Measurements from ENCODE around the gene NANOS2. TPM values are rescaled to one million over a fixed set of nuclear protein-coding genes. Genes with fewer than 3 reads are reported as not detected.

Gene NANOS2
- total RNA-seq, 2 experiments from 2014 or later, result not detected

DNA sequence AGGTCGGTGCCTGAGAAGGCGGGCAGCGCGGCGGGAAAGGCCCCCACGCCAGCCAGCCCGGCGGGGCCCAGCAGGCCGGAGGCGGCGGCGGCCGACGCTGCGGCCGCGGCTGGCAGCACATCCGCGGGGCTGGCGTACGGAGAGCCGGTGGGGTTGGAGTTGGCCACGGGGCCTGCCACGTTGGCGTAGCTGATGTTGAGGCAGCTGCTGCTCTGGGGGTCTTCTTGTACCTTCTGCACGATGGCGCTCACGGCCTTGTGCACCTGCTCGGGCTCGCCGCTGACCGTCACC lies 25.9 kb upstream of the NANOS2 start:
- Mint-ChIP-seq H3K4me1 (peaks cover 11% of the 10 kb centered on the region), H3K27me3 (peaks cover 26% of the 10 kb centered on the region), H3K4me3 (no peak overlapping the region), H3K9me3 (peaks cover 4% of the 10 kb centered on the region), H3K36me3 (ENCODE audit: low read depth) (no peaks in the 10 kb centered on the region), H3K27ac (no peak overlapping the region)
- ChIA-PET POLR2A (no interaction called here), CTCF (no interaction called here)
- no peak for DNase-seq

DNA sequence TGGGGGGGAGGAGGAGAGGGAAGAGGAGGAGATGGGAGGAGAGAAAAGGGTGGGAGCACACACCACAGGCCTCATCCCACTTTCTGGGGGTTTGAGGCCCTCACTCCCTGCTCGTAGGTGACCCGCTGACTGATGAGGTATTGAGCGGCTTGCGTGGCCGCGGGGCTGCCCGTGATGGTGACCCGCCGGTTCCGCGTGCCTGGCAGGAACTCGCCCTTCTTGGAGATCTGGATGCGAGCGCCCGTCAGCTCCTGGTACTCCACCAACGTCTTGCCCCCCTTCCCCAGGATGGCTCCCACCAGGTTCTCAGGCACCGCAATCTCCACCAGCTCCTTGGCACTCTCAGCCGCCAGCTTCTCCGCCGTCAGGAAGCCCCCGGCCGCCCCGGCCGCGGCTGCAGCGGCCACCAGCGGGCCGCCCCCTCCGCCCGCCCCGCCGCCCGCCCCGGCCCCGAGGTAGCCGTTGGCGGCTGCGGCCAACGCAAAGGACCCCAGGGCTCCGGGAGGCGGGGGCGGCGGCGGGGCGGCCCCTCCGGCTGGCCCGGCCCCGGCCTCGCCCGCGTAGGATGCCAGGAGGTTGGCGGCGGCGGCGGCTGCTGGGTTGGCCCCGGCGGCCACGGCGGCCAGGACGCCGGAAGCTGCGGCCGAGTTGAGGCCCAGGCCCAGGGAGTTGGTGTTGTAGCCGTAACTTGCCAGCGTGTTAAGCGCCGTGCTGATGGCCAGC lies 25.4 kb upstream of the NANOS2 start:
- Mint-ChIP-seq H3K27ac (no peak overlapping the region), H3K9me3 (peaks cover 4% of the 10 kb centered on the region), H3K36me3 (ENCODE audit: low read depth) (no peaks in the 10 kb centered on the region), H3K27me3 (peaks cover 28% of the 10 kb centered on the region), H3K4me3 (no peak overlapping the region), H3K4me1 (peaks cover 11% of the 10 kb centered on the region)
- ChIA-PET POLR2A (no interaction called here), CTCF (no interaction called here)
- no peak for DNase-seq

DNA sequence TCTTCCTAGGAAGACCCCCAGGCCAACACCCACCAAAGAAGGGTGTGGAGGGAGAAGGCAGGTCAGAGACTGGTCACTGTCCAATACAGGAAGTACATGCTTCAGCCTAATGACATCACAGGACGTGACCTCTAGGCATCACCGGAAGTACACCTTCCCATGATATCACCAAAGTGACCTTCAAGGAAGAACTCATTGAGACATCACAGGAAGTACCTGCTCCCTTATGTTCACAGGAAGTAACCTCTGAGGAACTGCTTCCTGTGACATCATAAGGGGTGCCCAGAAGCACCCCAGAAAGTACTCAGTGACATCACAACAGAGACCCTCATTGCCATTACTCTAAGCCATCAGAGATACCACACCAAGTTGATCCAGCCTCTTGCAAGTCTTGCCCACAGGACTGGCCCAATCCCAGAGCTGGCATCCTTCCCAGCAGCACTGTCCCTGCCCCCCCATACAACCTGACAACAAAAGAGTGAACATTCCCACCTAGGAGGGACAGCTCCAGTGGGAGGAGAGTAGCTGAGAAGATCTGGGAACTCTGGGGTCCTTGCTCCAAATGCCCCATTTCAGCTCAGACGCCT lies 24.2 kb upstream of the NANOS2 start:
- Mint-ChIP-seq H3K4me3 (no peak overlapping the region), H3K9me3 (peaks cover 4% of the 10 kb centered on the region), H3K27me3 (peaks cover 32% of the 10 kb centered on the region), H3K27ac (no peak overlapping the region), H3K36me3 (ENCODE audit: low read depth) (no peaks in the 10 kb centered on the region), H3K4me1 (peaks cover 11% of the 10 kb centered on the region)
- no peak for DNase-seq
- ChIA-PET POLR2A (no interaction called here), CTCF (no interaction called here)

DNA sequence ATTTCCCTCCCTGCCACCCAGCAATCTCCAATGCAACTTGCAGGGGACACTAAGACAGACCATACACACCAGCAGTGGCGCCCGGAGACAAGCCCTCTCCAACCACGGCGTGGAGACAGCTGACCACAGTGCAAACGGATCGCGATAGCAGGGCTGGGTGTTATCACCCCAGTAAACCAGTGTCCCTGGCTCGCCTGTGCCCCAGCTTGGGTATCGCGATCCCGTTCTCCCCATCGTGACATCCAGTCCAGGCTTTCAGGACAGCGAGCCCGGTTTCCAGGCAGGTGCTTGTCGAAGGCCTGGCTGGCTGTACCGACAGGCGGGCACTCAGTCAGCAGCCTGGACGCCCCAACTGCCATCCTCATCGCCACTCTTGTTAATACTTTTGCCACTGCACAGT lies 20.7 kb upstream of the NANOS2 start:
- Mint-ChIP-seq H3K4me1 (peaks cover 11% of the 10 kb centered on the region), H3K36me3 (ENCODE audit: low read depth) (no peaks in the 10 kb centered on the region), H3K27ac (no peak overlapping the region), H3K9me3 (peaks cover 4% of the 10 kb centered on the region), H3K4me3 (no peak overlapping the region), H3K27me3 (peaks cover 35% of the 10 kb centered on the region)
- ChIA-PET CTCF (no interaction called here), POLR2A (no interaction called here)
- DNase-seq, result no peak

DNA sequence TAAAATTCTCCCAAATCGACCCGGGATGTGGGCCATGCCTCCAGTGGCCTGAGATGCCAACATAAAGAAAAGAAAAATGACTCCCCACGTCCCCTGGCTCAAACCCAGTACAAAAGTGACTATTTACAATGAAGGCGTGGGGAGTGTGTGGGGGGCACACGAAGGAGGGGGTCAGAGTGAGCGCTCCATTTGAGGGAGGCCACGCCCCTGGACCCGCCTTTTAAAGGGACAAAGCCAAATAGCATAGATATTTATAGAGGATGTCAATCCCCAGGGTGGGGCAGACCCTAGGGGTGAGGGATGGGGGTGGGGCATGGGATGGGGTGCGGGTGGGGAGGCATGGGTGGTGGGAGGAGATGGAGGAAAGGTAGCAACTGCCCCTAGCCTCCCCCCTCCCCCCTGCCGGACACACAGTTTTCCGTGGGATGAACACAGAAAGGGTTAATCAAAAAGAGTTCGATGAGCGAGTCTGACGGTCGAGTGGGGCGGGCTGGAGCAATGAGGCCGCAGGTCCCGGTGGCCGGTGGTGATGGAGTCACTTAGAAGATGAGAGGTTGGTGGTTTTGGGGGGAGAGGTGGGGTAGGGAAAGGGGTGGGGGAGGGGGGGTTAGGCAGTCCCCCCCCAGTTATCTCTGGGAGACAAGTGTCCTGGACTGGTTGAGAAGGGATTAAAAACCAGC lies 20.1 kb upstream of the NANOS2 start:
- Mint-ChIP-seq H3K27me3 (peaks cover 36% of the 10 kb centered on the region), H3K4me3 (no peak overlapping the region), H3K36me3 (ENCODE audit: low read depth) (no peaks in the 10 kb centered on the region), H3K9me3 (peaks cover 4% of the 10 kb centered on the region), H3K4me1 (peaks cover 11% of the 10 kb centered on the region), H3K27ac (no peak overlapping the region)
- ChIA-PET CTCF (no interaction called here), POLR2A (no interaction called here)
- no peak for DNase-seq

DNA sequence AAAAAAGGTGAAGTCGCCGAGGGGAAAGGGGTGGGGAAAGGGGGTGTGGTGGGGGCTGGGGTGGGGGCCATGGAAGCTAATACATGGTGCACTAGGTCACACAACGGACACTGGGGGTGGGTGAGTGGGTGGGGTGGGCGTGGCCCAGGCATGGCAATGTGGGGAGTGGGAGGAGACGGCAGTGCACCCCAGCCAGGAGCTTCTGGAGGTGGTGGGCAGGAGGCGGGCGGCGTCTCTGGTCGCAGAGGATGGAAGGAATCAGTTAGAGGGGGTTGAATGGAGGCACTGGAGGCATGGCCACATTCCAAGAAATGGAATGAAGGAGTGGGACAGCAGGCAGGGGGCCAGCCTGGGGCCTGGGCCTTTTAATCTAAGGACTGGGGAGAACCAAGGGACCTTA lies 19.2 kb upstream of the NANOS2 start:
- H3K27me3 Mint-ChIP-seq, result peaks cover 34% of the 10 kb centered on the region

DNA sequence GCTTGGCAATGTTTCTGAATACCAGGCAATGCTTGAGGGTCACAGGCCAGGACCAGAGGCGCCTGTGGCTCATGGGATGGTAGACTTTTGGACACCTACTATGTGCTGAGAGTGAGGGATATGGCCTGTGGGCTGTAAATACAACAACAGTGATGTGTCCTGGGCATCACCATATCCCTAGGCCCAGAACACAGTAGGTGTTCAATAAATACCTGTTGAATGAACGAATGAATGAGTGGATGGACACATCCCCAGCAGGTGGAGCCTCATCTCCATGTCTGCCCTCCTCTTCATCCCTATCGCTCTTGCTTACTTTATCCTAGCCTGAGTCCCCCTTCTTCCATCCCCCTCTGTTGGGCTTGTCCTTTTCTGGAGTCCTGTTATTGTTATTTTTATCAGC lies 16.5 kb upstream of the NANOS2 start:
- peaks cover 14% of the 10 kb centered on the region for H3K4me1 Mint-ChIP-seq
- no peak overlapping the region for H3K27ac Mint-ChIP-seq
- peaks cover 29% of the 10 kb centered on the region for H3K27me3 Mint-ChIP-seq
- no peaks in the 10 kb centered on the region for H3K9me3 Mint-ChIP-seq
- H3K4me3 Mint-ChIP-seq, result no peak overlapping the region
- H3K36me3 Mint-ChIP-seq (ENCODE audit: low read depth), result peaks cover 2% of the 10 kb centered on the region
- ChIA-PET CTCF (no interaction called here), POLR2A (no interaction called here)
- no peak for DNase-seq

More for the DNA sequence above, 19.2 kb upstream of the NANOS2 start:
- no peak for DNase-seq
- ChIA-PET CTCF (interaction anchor here (0.6 kb wide), 1 partner anchor 318 kb away, joined by 3 read pairs; no protein-coding TSS in a partner anchor), POLR2A (no interaction called here)
- Mint-ChIP-seq H3K9me3 (peaks cover under 1% of the 10 kb centered on the region), H3K36me3 (ENCODE audit: low read depth) (no peaks in the 10 kb centered on the region), H3K4me1 (peaks cover 7% of the 10 kb centered on the region), H3K27ac (no peak overlapping the region), H3K4me3 (no peak overlapping the region)

DNA sequence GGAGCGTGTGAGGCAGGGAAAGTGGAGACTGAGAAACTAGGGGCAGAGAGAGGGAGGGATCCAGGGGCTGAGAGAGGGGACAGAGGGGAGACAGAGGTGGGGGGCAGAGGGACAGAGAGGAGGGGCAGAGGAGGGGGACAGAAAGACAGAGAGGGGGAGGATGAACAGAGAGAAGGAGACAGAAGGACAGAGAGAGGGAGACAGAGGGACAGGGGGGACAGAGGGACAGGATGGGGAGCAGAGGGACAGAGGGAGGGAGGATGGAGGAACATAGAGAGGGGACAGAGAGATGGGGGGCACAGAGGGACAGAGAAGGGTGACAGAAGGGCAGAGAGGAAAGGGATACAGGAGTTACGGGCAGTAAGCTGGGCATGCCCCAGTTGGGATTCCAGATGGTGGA lies 14.7 kb upstream of the NANOS2 start:
- Mint-ChIP-seq H3K36me3 (ENCODE audit: low read depth) (peaks cover 2% of the 10 kb centered on the region), H3K4me1 (peaks cover 18% of the 10 kb centered on the region), H3K27ac (no peak overlapping the region), H3K9me3 (no peaks in the 10 kb centered on the region), H3K27me3 (peaks cover 20% of the 10 kb centered on the region), H3K4me3 (no peak overlapping the region)
- ChIA-PET POLR2A (no interaction called here), CTCF (no interaction called here)
- no peak for DNase-seq

DNA sequence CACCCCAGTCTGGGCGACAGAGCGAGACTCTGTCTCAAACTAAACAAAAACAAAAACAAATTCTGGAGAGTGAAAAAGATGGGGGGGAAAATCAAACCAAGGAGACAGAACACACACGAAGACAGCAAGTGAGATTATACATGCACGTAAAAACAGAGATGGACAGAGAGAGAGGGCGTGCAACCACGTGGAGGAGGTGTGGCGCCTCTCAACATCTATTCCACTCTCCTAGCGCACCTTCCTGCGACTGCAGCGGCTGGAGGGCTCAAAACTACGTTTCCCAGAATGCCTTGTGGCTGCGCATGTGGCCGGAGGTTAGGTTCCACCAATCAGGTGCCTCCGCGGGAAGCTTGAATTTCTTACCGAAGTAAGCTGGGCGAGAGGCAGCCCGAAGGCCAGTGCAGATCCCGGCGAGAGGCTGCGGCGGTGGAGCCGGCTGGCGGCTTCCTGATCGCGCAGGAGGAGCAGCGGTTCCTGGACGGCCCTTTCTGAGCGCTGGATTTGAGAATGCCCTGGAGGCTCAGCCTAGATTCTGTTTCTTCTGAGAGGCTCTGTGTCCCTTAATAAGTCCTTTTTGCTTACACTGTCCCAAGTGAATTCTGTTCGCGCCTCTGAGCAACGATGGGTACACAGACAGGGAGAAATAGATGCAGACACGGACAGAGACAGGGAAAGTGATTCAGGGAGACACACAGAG lies 13.1 kb upstream of the NANOS2 start:
- peak overlapping the region; percentile 79 for H3K4me3 Mint-ChIP-seq
- ChIA-PET POLR2A (no interaction called here), CTCF (interaction anchor here (0.6 to 1.3 kb wide), 3 partner anchors 9 to 25 kb away, joined by 3 to 4 read pairs (median 3); partner anchors contain the start of gene MYPOP)
- peak overlapping the region; percentile 89 for H3K27ac Mint-ChIP-seq
- peaks cover 19% of the 10 kb centered on the region for H3K27me3 Mint-ChIP-seq
- no peaks in the 10 kb centered on the region for H3K9me3 Mint-ChIP-seq
- peaks cover 2% of the 10 kb centered on the region for H3K36me3 Mint-ChIP-seq (ENCODE audit: low read depth)
- peaks cover 18% of the 10 kb centered on the region for H3K4me1 Mint-ChIP-seq
- peak; percentile 94 for DNase-seq

DNA sequence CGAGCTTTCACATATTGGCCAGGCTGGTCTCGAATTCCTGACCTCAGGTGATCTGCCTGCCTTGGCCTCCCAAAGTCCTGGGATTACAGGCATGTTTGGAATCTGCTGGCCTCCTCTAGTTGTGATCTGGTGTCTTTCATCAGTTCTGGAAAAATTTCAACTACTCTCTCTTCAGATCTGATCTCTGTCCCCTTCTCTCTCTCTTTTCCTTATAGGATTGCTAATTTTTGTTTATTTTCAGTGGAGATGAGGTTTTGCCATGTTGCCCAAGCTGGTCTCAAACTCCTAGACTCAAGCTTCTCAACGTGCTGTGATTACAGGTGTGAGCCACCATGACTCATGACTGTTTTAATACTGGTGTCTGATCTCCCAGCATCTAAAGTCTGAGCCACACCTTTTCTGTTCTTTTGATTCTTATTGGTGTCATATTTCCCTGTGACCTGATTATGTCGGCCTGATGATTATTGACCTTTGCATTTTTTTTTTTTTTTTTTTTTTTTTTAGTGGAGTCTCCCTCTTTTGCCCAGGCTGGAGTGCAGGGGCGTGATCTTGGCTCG lies 10.4 kb upstream of the NANOS2 start:
- POLR2A ChIA-PET, result no interaction called here

DNA sequence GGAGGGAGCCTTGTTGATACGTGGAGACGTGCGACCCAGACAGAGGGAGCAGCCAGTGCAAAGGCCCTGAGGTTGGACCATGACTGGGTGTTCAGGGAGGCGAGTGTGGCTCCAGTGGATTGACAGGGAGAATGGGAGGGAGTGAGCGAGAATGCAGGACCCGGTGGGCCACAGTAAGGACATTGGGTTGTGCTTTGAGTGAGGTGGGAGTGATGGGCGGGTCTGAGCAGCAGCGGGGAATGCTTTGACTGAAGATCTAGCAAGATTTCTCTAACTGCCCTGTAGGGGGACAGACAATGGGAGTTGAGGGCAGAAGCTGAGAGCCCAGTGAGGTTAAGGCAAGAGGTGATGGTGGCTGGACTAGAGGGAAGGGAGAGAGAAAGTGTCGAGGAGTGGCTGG lies 7.7 kb upstream of the NANOS2 start:
- Mint-ChIP-seq H3K36me3 (ENCODE audit: low read depth) (no peaks in the 10 kb centered on the region), H3K9me3 (no peaks in the 10 kb centered on the region), H3K27me3 (peaks cover 4% of the 10 kb centered on the region), H3K4me1 (peaks cover 46% of the 10 kb centered on the region), H3K4me3 (no peak overlapping the region), H3K27ac (no peak overlapping the region)
- ChIA-PET CTCF (interaction anchor here (0.6 kb wide), 1 partner anchor 23 kb away, joined by 5 read pairs; no protein-coding TSS in a partner anchor), POLR2A (no interaction called here)
- DNase-seq, result no peak

More for the DNA sequence above, 10.4 kb upstream of the NANOS2 start:
- H3K27me3 Mint-ChIP-seq, result peaks cover 10% of the 10 kb centered on the region
- peaks cover 32% of the 10 kb centered on the region for H3K4me1 Mint-ChIP-seq
- peaks cover 2% of the 10 kb centered on the region for H3K36me3 Mint-ChIP-seq (ENCODE audit: low read depth)
- no peak for DNase-seq
- CTCF ChIA-PET, result no interaction called here
- H3K4me3 Mint-ChIP-seq, result no peak overlapping the region
- no peak overlapping the region for H3K27ac Mint-ChIP-seq
- H3K9me3 Mint-ChIP-seq, result no peaks in the 10 kb centered on the region

DNA sequence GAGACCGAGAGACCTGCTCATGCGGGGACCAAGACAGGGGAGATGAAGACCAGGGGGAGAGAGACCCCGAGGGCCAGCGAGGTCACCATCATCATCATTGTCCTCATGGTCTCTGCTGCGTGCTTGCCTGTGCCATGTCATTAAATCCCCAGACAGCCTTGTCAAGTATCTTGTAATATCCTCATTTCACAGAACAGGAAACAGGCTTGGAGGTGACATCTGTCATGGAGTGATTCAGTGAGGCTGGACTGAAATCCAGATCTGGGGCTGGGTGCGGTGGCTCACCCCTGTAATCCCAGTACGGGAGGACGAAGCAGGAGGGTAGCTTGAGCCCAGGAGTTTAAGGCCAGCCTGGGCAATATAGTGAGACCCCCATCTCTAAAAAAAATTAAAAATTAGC lies 5.9 kb upstream of the NANOS2 start:
- Mint-ChIP-seq H3K4me1 (peaks cover 48% of the 10 kb centered on the region), H3K4me3 (no peak overlapping the region), H3K27me3 (peaks cover 4% of the 10 kb centered on the region), H3K27ac (no peak overlapping the region), H3K36me3 (ENCODE audit: low read depth) (no peaks in the 10 kb centered on the region), H3K9me3 (no peaks in the 10 kb centered on the region)
- CTCF ChIA-PET, result interaction anchor here (1.6 kb wide), 1 partner anchor 12 kb away, joined by 4 read pairs; no protein-coding TSS in a partner anchor
- peak; percentile 27 for DNase-seq
- POLR2A ChIA-PET, result no interaction called here

DNA sequence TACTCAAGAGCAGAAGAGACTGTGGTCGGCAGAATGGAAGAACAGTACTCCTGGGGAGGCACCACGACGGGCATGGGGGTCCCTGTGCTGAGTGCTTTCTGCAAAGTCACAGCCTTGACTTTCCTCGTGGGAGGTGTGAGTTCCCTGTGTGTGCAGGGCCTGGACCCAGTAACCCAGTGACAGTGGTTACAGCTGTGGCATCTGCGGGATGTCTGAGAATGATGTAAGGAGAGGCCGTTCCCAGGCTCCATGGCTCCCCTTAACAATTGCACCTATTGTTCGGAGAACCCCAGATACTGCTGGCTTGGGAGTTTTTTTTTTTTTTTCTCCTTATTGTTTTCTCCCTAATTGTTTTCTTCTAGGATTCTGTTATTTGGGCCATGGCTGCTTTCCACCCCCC lies 5.1 kb upstream of the NANOS2 start:
- POLR2A ChIA-PET, result no interaction called here
- Mint-ChIP-seq H3K9me3 (no peaks in the 10 kb centered on the region), H3K27ac (peak overlapping the region; percentile 19), H3K36me3 (ENCODE audit: low read depth) (no peaks in the 10 kb centered on the region), H3K27me3 (peaks cover 4% of the 10 kb centered on the region), H3K4me3 (no peak overlapping the region), H3K4me1 (peaks cover 44% of the 10 kb centered on the region)
- CTCF ChIA-PET, result interaction anchor here (1.6 kb wide), 1 partner anchor 11 kb away, joined by 4 read pairs; no protein-coding TSS in a partner anchor
- no peak for DNase-seq

Measured in activated CD4-positive, alpha-beta T cell treated with anti-CD3 and anti-CD28 coated beads, Interleukin-2, amount 10 ng/mL, durations not matched to agents 7 days and 5 days (primary cell).